Uterus (tissue), 4 donors: ENCODE measurements around the gene IL1RAPL2. TPM values are rescaled to one million over a fixed set of nuclear protein-coding genes. Genes with fewer than 3 reads are reported as not detected.

ENCODE experiments used
- DNase-seq, 2 donors: peaks; one replicate each; pipeline ENCODE4 v3.0.0-alpha.2; 2019 to 2020
- H3K27ac ChIP-seq, 2 donors: fragments of 200-600 bp; sonication (generic); 1 replicate in 1 of 2; 2 replicates in 1 of 2; pipeline ENCODE4 v1.5.1; 2016 to 2018
- H3K27me3 ChIP-seq, 2 donors: fragments of 200-600 bp; sonication (generic); one replicate each; pipeline ENCODE4 v1.5.1; 2018 to 2019; ENCODE audit warnings: control low read depth in 1 of 2
- H3K36me3 ChIP-seq, 2 donors: fragments of 200-600 bp; sonication (generic); one replicate each; pipeline ENCODE4 v1.5.1; 2019; ENCODE audit warnings: control low read depth in 1 of 2
- H3K4me1 ChIP-seq, 2 donors: fragments of 200-600 bp; sonication (generic); one replicate each; pipeline ENCODE4 v1.5.1; 2018 to 2019; ENCODE audit warnings: control low read depth in 1 of 2
- H3K4me3 ChIP-seq, 2 donors: fragments of 200-600 bp; sonication (generic); 1 replicate in 1 of 2; 2 replicates in 1 of 2; pipeline ENCODE4 v1.5.1; 2018 to 2019; ENCODE audit warnings: mild to moderate bottlenecking in 1 of 2
- H3K9me3 ChIP-seq, 2 donors: fragments of 200-600 bp; sonication (generic); one replicate each; pipeline ENCODE4 v1.5.1; 2019; ENCODE audit warnings: control low read depth in 1 of 2
- CTCF ChIP-seq, 4 experiments: fragments of 200-600 bp in 2 of 4; fragments of 450-650 bp in 2 of 4; sonication (generic) in 2 of 4; IDR thresholded peaks; one replicate each; pipeline ENCODE4 v1.5.1; 2016 to 2019; ENCODE audit warnings: antibody characterized with exemption in 4 of 4, mild to moderate bottlenecking in 2 of 4, moderate library complexity in 1 of 4
- POLR2A ChIP-seq, 2 donors: fragments of 450-650 bp; IDR thresholded peaks; one replicate each; pipeline ENCODE4 v1.6.1; 2016; ENCODE audit warnings: antibody characterized with exemption in 2 of 2, mild to moderate bottlenecking in 1 of 2, moderate library complexity in 1 of 2
- intact Hi-C: fragments of 100-400 bp; cut with DNase I; formaldehyde crosslinking; loops from one replicate; pipeline ENCODE4 v1.15.1; 2023; ENCODE audit warnings: low total_unique reads
- total RNA-seq, 4 donors: library from RNA; depleted of rRNA in 3 of 4; stranded (reverse); fragments of >200 nt in 3 of 4; gene quantifications; one replicate each; pipeline versions ENCODE4 v1.1.0 to v1.2.4, GENCODE V29; 2014 to 2023
- donor health status: DM: yes; HTN: yes; CAD: no.

Gene IL1RAPL2
- total RNA-seq, 4 donors from 2014 or later: 2.1 TPM; not detected in 3

- Histone ChIP-seq H3K36me3 (no peaks in the 10 kb centered on the region), H3K27ac (no peak overlapping the region), H3K4me3 (no peak overlapping the region), H3K9me3 (no peaks in the 10 kb centered on the region), H3K4me1 (no peaks in the 10 kb centered on the region), H3K27me3 (peaks cover 0 to 7% of the 10 kb centered on the region in 2 donors)
- no peak for TF ChIP-seq CTCF (IDR thresholded peaks at IDR 0.05)
- TF ChIP-seq POLR2A (IDR thresholded peaks at IDR 0.05): no peak
- DNase-seq: no peak
- intact Hi-C loops: no loop called here
These were observed 369.6 kb downstream of the IL1RAPL2 start for GRCh38 chrX:104935581-104935980.

- no peak for DNase-seq
- intact Hi-C loops: no loop called here
- Histone ChIP-seq H3K36me3 (no peaks in the 10 kb centered on the region), H3K27me3 (no peaks in the 10 kb centered on the region), H3K4me3 (no peak overlapping the region), H3K9me3 (no peaks in the 10 kb centered on the region), H3K4me1 (no peaks in the 10 kb centered on the region), H3K27ac (no peak overlapping the region)
- TF ChIP-seq CTCF (IDR thresholded peaks at IDR 0.05) (no peak), POLR2A (IDR thresholded peaks at IDR 0.05) (no peak)
These were observed 387.3 kb downstream of the IL1RAPL2 start for GRCh38 chrX:104953251-104953650.

GRCh38 chrX:104961926-104962325 lies 395.9 kb downstream of the IL1RAPL2 start:
- Histone ChIP-seq H3K4me1 (no peaks in the 10 kb centered on the region), H3K4me3 (no peak overlapping the region), H3K36me3 (no peaks in the 10 kb centered on the region), H3K27ac (no peak overlapping the region), H3K9me3 (no peaks in the 10 kb centered on the region), H3K27me3 (no peaks in the 10 kb centered on the region)
- TF ChIP-seq POLR2A (IDR thresholded peaks at IDR 0.05) (no peak), CTCF (IDR thresholded peaks at IDR 0.05) (no peak)
- intact Hi-C loops: no loop called here
- DNase-seq: no peak

GRCh38 chrX:104968241-104968640 lies 402.2 kb downstream of the IL1RAPL2 start:
- Histone ChIP-seq H3K4me1 (no peaks in the 10 kb centered on the region), H3K9me3 (no peaks in the 10 kb centered on the region), H3K4me3 (no peak overlapping the region), H3K27ac (no peak overlapping the region), H3K27me3 (no peaks in the 10 kb centered on the region), H3K36me3 (no peaks in the 10 kb centered on the region)
- TF ChIP-seq CTCF (IDR thresholded peaks at IDR 0.05): no peak
- no peak for TF ChIP-seq POLR2A (IDR thresholded peaks at IDR 0.05)
- intact Hi-C loops: no loop called here
- no peak for DNase-seq

- H3K4me3 ChIP-seq: no peak overlapping the region
- DNase-seq: no peak
- no peaks in the 10 kb centered on the region for H3K27me3 ChIP-seq
- H3K9me3 ChIP-seq: no peaks in the 10 kb centered on the region
- intact Hi-C loops: no loop called here
- TF ChIP-seq CTCF (IDR thresholded peaks at IDR 0.05): no peak
- TF ChIP-seq POLR2A (IDR thresholded peaks at IDR 0.05): no peak
- no peaks in the 10 kb centered on the region for H3K4me1 ChIP-seq
- no peaks in the 10 kb centered on the region for H3K36me3 ChIP-seq
- H3K27ac ChIP-seq: no peak overlapping the region
These were observed 406.7 kb downstream of the IL1RAPL2 start for GRCh38 chrX:104972737-104973136.
